Activated CD4-positive, alpha-beta T cell treated with anti-CD3 and anti-CD28 coated beads, Interleukin-2, amount 50 U/mL, for 24 hours (primary cell): ENCODE measurements around the gene RNF168.
"Not testable (repeated sequence)": the region's sequence is repeated elsewhere in the genome, so short reads cannot be mapped to it uniquely, and the experiment has no call there.

Experiments used
- DNase-seq, 2 donors: peaks; one replicate each; pipeline ENCODE4 v3.0.0-alpha.2; 2020; ENCODE audit warnings: low read depth in 1 of 2, low spot score in 1 of 2

The RNF168 gene

GRCh38 chr3:196470182-196470581 lies 33.4 kb downstream of the RNF168 start:
- DNase-seq, result not testable (repeated sequence)

GRCh38 chr3:196463804-196464203 lies 39.8 kb downstream of the RNF168 start:
- no peak for DNase-seq

GRCh38 chr3:196463478-196463756 lies 40.2 kb downstream of the RNF168 start:
- no peak for DNase-seq

GRCh38 chr3:196462680-196463477 lies 40.7 kb downstream of the RNF168 start:
- DNase-seq, result not testable (repeated sequence)

GRCh38 chr3:196458063-196458462 lies 45.5 kb downstream of the RNF168 start:
- DNase-seq, result no peak

GRCh38 chr3:196457470-196457869 lies 46.1 kb downstream of the RNF168 start:
- not testable (repeated sequence) for DNase-seq

GRCh38 chr3:196454935-196455334 lies 48.6 kb downstream of the RNF168 start:
- no peak for DNase-seq

GRCh38 chr3:196445391-196445790 lies 58.2 kb downstream of the RNF168 start:
- DNase-seq, result not testable (repeated sequence)

GRCh38 chr3:196444500-196444894 lies 59.1 kb downstream of the RNF168 start:
- DNase-seq, result no peak

- no peak for DNase-seq
Observed at GRCh38 chr3:196440696-196441095, 62.9 kb downstream of the RNF168 start.

- DNase-seq, result no peak
Observed at GRCh38 chr3:196440041-196440537, 63.5 kb downstream of the RNF168 start.

GRCh38 chr3:196432137-196432879 lies 71.3 kb downstream of the RNF168 start, which contains the start of gene UBXN7:
Gene UBXN7, minus strand, starts transcription at chr3:196432427. Its CDS starts 28 bp downstream, at chr3:196432399.
- peak; percentile 94 to 98 for DNase-seq

GRCh38 chr3:196431181-196432136 lies 72.1 kb downstream of the RNF168 start:
- peak in 1 of 2 donors; percentile 3 for DNase-seq

GRCh38 chr3:196428041-196428440 lies 75.5 kb downstream of the RNF168 start:
- no peak for DNase-seq

GRCh38 chr3:196424421-196424820 lies 79.1 kb downstream of the RNF168 start:
- DNase-seq, result not testable (repeated sequence)

- no peak for DNase-seq
Observed at GRCh38 chr3:196423044-196423781, 80.4 kb downstream of the RNF168 start.

GRCh38 chr3:196421668-196422067 lies 81.9 kb downstream of the RNF168 start:
- not testable (repeated sequence) for DNase-seq

- no peak for DNase-seq
Observed at GRCh38 chr3:196419386-196419785, 84.2 kb downstream of the RNF168 start.
